Tongue (tissue), 2 donors: ENCODE measurements around the gene DPEP3. TPM values are rescaled to one million over a fixed set of nuclear protein-coding genes. Genes with fewer than 3 reads are reported as not detected.
"Not testable (repeated sequence)": the region's sequence is repeated elsewhere in the genome, so short reads cannot be mapped to it uniquely, and the experiment has no call there.

Experiments used
- DNase-seq: peaks from one replicate; pipeline ENCODE4 v3.0.0-alpha.2; 2015
- total RNA-seq: library from RNA; depleted of rRNA; stranded (reverse); fragments of >200 nt; gene quantifications from one replicate; pipeline ENCODE4 v1.2.3, GENCODE V29; 2014

Gene DPEP3
- total RNA-seq, 1 donor from 2014 or later: not detected

- no peak for DNase-seq
These were observed 36.4 kb downstream of the DPEP3 start, which contains the start of gene LCAT for GRCh38 chr16:67943619-67944504. TSS of gene LCAT (minus strand) at chr16:67944120. CDS start at chr16:67944101, 19 bp downstream.

- no peak for DNase-seq
These were observed 37.1 kb downstream of the DPEP3 start for GRCh38 chr16:67943256-67943618.

GRCh38 chr16:67942510-67943255, 37.6 kb downstream of the DPEP3 start:
- DNase-seq: no peak

GRCh38 chr16:67942200-67942509, 38.1 kb downstream of the DPEP3 start:
- no peak for DNase-seq

GRCh38 chr16:67941469-67942199, 38.7 kb downstream of the DPEP3 start:
- DNase-seq: no peak

- no peak for DNase-seq
These were observed 39.7 kb downstream of the DPEP3 start for GRCh38 chr16:67940446-67941089.

- no peak for DNase-seq
These were observed 40.5 kb downstream of the DPEP3 start for GRCh38 chr16:67939507-67940445.

GRCh38 chr16:67937713-67938112, 42.6 kb downstream of the DPEP3 start:
- DNase-seq: not testable (repeated sequence)

GRCh38 chr16:67936880-67937605, 43.3 kb downstream of the DPEP3 start:
- DNase-seq: peak; percentile 68

GRCh38 chr16:67936124-67936879, 44.0 kb downstream of the DPEP3 start, which contains the start of gene PSMB10:
TSS of gene PSMB10 (minus strand) at chr16:67936850. CDS start at chr16:67936749, 101 bp downstream.
- peak; percentile 44 for DNase-seq

- peak; percentile 98 for DNase-seq
These were observed 44.7 kb downstream of the DPEP3 start for GRCh38 chr16:67935402-67936123.

GRCh38 chr16:67935101-67935401, 45.2 kb downstream of the DPEP3 start:
- DNase-seq: no peak

- no peak for DNase-seq
These were observed 45.8 kb downstream of the DPEP3 start for GRCh38 chr16:67934306-67935100.

- no peak for DNase-seq
These were observed 46.5 kb downstream of the DPEP3 start for GRCh38 chr16:67933805-67934204.

GRCh38 chr16:67932462-67932840, 47.8 kb downstream of the DPEP3 start:
- DNase-seq: no peak

- DNase-seq: no peak
These were observed 48.4 kb downstream of the DPEP3 start, which contains the start of gene CTRL for GRCh38 chr16:67931712-67932461. TSS of gene CTRL (minus strand) at chr16:67931862. CDS start at chr16:67931852, 10 bp downstream.

GRCh38 chr16:67930678-67931211, 49.6 kb downstream of the DPEP3 start:
- DNase-seq: no peak
